Measurements from ENCODE around the gene PTPN2.

PTPN2 gene

DNA sequence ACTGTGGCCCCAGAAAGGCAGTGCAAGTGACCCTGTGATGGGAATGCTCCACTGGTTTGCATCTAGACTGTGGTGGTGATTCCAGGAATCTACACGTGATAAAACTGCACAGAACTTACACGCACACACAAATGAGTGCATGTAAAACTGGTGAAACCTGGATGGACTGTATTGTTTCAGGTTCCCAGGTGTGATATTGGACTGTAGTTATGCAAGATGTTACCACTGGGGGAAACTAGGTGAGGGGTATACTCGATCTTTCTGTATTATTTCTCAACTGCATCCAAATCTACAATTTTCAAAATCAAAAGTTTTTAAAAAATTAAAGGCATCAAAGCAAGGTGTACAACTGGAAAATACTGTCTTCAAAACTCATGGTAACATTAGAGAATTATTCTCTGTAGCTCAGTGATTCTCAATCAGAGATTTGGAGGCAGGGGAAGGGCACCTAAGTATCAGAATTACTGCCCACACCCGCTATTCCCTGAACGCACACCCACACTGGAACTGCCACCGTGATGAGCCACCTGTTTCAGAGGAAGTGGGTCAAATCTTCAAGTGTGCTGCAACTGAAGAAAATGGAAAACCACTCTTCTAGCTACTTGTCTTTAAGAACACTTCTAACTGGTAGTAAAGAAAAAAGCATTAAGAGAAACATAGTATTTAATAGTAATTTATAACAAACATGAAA lies 26.7 kb downstream of the PTPN2 start:
- DNase-seq, result no peak

DNA sequence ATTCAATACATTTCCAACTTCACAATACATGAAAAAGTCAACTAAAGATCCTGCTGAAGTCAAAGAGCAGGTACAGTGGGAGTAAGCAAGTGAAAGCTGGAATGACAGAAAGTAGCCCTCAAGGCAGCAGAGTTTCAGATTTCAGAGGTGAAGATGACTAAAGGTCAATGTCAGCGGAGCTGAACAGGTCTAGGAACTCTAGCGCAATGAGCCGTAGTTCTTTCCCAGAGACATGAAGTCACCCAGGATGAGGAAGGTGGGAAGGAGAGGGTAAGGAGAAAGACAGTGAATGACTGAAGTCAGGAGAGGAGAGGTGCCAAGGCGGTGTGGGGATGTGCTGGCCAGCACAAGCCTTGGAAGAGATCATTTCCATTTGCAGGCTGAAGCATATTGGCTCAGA lies 28.1 kb downstream of the PTPN2 start:
- no peak for DNase-seq

DNA sequence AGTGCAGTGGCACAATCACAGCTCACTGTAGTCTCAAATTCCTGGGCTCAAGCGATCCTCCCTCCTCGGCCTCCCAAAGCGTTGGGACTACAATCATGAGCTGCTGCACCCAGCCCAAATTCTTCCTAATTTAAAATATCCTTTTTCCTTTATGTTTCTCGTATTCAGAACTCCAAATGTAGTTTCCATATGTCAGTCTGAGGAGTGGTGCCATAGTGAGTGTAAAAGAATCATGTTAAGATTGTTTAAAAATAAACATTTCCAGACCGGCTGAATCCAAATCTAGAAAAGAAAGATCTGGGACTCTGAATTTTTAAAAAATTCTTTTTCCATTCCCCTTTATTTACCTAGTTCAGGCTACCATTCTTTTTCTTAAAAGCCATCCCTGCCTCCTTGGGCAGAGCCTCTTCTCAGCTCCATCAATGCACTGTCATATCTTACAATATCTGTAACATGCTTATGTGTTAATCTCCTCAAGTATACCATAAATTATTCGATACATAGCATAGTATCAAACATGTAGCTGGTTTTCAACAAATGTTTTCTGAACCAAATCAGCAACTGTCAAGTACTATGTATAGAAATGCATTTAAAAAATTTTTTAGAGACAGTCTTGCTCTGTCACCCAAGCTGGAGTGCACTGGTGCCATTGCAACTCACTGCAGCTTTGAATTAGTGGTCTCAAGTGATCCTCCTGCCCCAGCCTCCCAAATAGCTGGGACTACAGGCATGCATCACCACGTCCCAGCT lies 31.3 kb downstream of the PTPN2 start:
- no peak for DNase-seq

DNA sequence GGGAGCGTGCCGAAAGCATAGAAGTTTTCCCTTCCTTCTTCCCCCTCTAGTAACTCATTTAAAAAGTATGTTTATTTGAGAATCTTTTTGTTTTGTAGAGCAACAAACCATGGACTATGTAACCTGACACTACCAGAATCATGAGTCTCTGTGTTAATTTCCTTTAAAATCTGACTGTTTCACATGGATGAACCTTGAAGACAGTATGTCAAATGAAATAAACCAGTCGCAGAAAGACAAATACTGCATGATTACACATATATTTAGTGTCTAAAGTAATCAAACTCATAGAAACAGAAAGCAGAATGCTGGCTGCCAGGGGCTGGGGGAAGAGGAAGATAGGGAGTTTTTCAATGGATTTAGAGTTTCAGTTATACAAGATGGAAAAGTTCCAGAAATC lies 32.3 kb downstream of the PTPN2 start:
- DNase-seq, result no peak

DNA sequence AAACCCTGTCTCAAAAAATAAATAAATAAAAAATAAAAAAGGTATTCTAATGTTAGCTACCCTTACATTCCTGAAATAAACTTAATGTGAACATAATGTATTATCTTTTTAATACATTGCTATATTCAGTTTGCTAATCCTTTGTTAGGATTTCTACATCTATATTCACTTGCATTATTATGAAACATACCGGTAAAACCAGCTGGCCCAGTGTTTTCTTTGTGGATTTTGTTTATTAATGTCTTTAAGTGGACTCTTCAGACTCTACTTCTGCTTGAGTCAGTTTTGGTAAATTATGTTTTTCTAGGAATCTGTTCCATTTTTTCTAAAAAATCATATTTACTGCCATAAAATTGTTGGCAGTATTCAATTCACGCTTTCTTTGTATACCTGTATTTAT lies 34.5 kb downstream of the PTPN2 start:
- DNase-seq, result no peak

DNA sequence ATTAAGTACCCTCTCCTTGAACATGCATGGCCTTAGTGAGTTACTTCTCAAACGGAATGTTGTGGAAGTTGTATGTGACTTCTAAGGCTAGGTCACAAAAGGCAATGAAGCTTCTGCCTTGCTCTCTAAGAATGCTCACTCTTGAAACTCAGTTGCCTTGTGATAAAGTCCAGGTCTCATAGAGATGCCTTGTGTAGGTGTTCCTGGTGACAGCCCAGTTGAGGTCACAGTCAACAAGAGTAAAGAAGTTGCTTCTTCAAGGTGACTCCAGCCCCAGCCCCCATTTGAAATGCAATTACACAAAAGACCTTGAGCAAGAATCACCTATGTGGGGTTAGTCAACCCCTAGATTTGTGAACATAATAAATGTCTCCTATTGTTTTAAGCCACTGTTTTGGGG lies 35.6 kb downstream of the PTPN2 start:
- DNase-seq, result no peak

DNA sequence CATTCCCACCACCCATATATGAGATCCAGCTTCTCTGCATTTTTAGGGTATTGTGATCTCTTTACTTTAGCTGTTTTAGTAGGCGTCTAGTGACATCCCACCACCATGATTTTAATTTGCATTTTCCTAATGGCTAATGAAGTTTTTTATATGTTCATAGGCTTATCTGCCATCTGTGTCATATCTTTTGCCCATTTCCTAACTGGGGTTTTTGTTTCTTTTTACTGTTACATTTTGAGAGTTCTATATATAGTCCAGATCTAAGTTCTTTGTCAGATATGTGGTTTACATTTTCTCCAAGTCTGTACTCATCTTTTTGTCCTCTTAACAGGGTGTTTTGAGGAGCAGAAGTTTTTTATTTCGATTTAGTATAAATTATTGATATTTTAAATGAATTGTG lies 39.6 kb downstream of the PTPN2 start:
- no peak for DNase-seq

DNA sequence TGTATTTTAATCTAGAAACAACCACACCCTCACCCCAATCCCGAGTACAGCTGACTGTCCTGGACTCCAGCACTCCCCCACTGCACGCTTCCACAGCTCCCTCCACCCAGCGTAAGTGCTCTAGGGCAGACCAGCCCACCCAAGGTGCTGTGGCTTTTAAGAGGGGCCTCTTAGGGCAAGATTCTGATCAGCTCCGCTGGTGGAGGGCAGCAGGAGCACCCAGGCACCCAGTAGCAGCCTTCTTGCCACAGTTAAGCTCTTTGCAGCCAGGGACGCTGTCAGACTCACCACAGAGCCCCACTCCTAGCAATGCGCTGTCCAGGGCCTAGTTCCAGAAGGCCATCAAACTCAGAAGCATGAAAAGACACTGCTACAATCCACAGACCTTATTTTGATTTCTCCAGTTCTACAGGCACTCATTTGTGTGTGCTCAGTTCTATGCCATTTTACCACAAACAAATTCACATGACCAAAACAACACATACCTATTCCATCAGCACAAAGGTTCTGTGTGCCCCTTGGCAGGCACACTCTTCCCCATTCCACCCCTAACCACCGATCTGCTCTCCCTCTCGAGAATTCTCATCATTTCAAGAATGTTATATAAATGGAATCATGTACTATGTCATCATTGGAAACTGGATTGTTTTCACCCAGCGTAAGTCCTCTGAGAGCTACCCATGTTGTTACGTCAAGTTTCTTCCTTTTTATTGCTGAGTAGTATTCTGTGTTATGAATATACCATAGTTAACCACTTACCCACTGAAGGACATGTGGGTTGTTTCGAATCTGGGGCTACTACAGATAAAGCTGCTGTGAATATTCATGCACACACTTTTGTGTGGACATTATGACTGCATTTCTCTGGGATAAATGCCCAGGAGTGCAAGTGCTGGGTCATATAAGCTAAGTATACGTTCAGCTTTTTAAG lies 40.4 kb downstream of the PTPN2 start:
- DNase-seq, result no peak

DNA sequence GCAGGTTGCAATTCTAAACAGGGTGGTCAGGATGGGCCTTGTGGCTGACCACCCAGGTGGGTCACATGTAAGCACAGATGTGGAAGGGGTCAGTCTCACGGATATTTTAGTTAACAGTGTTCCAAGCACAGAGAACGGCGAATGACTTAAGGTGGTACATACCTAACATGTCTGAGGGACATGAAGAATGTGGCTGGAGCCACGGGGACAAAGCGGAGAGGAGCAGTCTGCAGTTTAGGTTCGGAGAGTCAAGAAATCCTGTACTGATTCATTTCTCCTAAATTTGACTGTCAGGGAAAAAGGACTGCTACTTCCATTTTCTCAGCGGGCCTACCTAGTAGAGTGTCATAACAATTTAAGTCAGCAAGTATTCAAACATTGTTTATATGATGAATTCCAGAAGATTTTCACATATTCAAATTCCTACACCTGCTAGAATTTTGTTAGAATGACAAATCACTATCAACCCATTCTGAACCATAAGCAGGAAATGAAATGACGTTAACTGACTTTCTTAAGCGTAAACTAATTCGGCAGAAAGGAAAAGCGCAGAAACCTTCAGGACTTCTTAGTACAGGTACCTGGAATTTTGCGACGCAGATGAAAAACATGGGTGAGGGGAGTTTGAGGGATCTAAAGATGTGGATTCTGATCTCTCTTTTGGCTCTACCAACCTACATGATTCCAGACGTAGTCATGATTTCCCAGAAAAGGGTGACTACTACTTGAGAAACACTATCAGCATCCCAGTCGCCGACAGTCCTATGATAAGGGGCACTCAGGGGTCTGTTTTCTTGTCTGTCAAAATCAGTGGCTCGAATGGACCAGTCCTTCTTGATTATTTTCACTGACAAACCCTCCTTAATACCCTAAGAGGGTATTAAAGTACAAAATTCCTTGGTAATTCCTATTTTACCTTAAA lies 41.3 kb downstream of the PTPN2 start:
- DNase-seq, result no peak

DNA sequence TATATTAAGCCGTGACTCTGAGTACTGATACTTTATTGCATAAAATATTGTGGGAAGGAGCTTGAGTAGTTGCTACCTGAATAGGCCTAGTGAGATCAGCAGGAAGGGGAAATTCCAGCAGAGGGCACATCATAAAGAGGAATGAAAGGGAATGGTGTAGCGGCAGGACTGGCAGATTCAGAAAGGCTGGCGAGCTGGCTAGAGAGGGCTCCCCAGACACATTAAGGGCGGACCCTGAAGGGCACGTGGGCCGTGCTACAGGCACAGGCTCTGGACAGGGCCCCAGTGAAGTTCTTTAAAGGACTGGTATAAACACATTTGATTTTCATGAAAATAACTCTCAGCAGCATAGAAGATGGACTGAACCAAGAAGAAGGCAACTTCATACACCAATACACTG lies 43.0 kb downstream of the PTPN2 start:
- no peak for DNase-seq

DNA sequence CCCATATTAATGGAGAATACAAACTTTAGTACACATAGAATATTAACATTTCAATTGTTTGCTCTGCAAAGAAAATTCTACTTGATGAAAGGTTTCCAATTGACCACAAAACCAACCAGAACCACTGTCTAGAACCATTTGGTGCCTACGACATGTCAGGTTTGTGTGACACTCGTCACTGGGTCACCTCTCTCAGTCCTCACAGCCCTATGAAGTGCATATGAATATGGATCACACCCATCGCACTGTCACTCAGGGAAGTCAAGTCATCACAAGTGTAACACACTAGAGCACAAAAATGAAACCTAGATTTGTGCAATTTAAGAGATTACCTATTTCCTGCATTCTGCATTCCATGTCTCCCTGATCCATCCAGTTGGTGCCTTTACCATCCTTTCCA lies 43.7 kb downstream of the PTPN2 start:
- DNase-seq, result no peak

DNA sequence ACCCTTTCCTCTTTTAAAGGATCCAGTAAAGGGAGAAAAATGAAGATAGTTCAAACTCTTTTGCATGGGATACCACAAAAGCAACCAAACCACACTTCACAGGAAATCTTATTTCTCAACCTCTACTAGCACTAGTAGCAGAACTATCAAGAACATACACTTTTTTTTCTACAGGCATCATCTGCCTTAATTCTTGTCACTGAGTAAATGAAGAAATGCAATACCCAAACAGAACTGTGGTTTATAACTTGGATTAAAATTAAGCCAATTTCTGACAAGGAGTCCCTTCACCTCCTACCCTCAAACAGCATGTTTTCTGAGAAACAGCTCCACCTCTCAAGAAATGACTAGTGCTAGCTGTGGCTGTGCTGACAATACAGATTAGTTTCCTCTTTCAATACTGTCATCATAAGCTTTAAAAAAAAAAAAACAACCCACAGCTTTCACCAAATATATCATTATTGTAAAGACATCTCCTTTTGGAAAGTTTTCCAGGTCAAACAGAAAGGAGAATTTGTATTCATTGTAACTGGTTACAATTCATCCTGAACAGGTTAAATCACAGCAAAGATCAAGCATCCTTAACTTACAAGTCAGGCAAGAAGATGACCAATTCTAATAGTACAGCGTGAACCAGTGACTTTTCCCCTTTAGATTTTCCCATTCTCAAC lies 44.4 kb downstream of the PTPN2 start:
- no peak for DNase-seq

DNA sequence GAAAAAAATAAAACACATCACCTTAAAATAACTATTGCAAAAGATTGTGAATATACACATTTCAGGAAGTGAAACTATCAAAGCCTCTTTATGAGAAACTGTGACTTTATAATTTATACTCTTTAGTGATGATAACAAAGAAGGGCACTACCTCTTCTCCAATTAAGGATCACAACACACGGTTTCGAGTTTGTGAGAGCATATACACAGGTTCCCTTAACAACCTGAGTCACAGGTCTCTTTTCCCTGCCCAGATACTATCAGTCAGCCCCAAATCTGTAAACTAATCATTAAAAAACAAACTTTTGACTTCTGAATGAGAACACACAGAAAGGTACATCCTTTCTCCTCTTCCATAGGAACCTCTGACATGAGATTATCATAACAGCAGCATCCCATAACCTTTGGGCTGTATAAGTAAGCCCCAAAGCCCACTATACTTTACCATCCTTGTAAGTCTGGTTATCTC lies 44.9 kb downstream of the PTPN2 start:
- no peak for DNase-seq

DNA sequence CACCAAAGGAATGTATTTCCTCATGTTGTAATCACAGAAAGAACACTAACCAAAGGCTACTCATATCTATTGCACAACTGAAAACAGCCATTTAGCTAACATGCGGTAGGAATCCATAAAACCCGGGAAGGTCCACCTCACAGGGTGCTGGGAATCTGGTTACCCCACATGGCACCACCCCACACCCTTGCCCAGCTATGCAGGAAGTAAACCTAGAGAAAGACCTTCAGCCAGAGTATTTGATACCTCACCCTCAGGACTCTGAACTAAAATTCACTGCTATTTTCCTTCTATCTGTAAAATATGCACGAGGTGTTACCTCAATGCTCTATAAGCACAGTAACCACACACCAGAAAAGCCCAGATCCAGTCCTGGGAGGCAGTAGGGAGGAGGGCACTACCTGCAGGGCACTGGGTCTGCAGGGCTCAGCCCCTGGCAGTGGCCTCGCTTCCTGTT lies 45.8 kb downstream of the PTPN2 start:
- no peak for DNase-seq

DNA sequence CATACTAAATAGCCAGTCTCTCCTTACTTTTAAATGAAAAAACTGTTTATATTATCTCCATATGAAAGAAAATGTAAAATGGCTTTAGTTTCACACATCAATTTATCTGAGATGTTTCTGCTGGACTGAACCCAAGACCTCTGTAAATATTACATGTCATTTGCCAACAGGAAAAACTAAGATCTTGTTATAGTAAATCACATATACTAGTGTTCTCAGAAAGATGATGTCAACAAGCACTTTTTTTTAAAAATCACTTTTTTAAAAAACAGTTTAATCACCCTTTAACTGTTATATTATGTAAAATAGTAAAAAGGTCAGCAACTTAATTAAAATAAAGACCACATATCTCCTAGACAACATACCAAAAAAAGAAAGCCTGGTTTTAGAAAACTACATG lies 46.3 kb downstream of the PTPN2 start:
- DNase-seq, result no peak

DNA sequence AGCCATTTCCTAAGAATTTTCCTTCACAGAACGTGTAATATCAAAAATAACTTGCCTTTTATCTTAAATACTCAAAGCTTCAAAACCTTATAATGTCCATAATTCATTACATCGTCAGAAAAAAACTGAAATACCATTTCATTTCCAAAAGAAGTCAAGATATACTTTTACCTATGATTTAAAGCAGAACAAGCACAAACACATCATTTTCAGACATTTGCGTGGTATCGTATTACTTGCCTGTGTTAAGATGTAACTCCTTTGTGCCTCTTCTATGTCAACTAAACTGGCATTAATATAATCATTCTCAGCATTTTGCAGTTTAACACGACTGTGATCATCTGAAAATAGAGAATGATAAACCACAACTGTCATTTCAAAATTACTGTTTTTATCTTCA lies 47.5 kb downstream of the PTPN2 start:
- DNase-seq, result no peak

DNA sequence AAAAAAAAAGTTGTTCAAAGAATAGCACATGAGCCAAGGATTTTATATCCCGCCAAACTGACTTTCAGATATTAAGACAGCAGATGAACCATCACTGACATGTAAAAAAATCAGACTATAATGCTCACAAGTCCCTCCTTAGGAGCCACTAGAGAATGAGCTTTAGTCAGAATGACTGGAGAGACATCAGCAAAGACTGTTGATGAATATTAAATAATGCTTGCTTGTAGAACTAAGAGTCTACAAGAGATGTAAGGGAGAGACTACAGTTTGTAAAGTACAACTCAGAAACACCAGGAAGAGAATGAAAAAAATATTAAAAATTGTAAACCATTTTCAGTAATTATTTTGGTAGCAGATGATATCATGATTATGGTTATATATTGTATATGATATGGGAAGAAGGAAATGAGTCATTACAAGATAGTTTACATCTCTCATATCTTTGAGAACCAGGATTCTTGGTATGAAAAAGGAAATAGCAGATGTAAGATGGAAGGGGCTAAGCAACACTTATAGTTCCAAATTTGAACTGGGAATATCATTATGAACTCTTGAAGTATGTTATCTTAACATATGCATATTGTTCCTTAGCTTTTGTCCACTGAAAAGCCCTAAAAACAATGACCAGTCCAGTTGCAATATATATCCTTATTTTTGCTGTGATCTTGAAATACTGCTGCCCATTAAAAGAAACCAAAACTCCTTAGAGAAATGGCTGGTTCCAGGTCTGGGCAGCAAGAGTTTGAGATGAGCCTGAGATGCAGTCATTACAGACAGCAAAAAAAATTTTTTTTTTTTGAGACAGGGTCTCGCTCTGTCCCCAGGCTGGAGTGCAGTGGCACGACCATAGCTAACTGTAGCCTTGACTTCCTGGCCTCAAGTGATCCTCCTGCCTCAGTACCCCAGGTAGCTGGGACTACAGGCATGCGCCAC lies 55.7 kb downstream of the PTPN2 start:
- DNase-seq, result no peak

DNA sequence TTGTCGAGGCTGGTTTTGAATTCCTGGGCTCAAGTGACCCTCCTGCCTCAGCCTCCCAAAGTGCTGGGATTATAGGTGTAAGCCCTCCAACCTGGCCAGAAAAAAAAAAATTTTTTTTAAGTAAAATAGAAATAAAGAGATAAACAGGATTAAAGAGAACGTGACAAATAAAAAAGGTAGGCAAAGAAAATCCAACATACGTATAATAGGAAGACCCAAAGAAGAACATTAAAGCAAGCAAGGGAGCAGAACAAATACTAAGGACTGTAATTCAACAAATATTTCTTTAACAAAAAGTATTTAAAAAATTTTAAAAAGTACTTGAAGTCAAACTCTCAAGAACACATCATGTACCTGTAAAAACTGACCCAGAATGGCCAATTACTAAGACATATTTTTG lies 56.4 kb downstream of the PTPN2 start:
- DNase-seq, result no peak

DNA sequence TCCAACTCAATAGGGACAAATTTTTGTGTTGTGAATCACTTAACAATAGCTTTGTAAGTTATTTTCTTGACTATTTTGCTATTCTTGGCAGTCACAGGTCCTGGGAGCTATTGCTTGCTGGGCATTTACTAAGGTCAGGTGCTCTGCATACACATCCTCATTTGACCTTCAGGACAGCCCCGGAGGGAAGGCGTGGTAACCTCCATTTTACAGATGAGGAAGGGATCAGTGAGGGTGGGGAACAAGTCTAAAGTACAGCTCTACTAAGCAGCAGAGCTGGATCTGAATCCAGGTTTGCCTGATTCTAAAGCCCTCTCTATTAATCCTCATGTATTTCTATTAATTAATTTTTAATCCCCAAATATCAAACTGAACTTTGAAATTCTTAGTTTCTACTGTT lies 58.8 kb downstream of the PTPN2 start:
- DNase-seq, result no peak

DNA sequence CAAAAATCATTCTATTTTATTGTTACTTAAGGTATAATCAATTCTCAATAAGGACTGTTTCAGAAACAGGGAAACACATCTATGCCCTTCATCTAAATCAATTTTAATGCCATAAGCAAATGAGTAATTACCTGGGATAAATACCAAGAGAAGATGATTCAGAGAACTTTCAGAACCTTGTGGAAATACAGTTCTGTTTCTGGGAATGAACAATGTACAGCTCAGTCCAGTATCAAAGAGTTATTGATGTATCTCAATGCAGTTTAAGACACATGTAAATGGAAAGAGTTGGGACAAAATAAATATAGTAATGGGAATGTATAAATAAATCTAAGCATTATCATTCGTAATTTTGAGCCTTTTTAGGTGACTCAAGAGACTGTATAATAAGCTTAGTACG lies 60.1 kb downstream of the PTPN2 start:
- no peak for DNase-seq

DNA sequence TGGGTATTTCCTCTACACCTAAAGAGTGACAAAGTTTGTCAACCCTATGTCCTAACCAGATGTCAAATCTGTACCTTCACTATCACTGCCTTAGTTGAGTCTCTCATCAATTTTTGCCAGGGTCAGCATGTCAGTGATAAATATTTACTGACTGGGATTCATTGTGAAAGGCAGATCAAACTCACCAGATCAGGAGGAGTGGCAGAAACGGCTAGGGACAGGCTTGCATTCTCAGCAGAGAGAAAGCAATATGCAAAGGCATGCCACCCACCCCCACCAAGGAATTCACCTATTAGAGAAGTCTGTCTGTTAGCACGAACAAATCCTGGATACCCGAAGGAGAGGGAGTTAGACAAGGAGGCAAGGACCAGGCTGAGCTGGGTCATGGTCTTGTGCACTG lies 62.6 kb downstream of the PTPN2 start:
- DNase-seq, result no peak
